Measurements from ENCODE around the gene EPHB1.

- TF ChIP-seq, protein P1, sequence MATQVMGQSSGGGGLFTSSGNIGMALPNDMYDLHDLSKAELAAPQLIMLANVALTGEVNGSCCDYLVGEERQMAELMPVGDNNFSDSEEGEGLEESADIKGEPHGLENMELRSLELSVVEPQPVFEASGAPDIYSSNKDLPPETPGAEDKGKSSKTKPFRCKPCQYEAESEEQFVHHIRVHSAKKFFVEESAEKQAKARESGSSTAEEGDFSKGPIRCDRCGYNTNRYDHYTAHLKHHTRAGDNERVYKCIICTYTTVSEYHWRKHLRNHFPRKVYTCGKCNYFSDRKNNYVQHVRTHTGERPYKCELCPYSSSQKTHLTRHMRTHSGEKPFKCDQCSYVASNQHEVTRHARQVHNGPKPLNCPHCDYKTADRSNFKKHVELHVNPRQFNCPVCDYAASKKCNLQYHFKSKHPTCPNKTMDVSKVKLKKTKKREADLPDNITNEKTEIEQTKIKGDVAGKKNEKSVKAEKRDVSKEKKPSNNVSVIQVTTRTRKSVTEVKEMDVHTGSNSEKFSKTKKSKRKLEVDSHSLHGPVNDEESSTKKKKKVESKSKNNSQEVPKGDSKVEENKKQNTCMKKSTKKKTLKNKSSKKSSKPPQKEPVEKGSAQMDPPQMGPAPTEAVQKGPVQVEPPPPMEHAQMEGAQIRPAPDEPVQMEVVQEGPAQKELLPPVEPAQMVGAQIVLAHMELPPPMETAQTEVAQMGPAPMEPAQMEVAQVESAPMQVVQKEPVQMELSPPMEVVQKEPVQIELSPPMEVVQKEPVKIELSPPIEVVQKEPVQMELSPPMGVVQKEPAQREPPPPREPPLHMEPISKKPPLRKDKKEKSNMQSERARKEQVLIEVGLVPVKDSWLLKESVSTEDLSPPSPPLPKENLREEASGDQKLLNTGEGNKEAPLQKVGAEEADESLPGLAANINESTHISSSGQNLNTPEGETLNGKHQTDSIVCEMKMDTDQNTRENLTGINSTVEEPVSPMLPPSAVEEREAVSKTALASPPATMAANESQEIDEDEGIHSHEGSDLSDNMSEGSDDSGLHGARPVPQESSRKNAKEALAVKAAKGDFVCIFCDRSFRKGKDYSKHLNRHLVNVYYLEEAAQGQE (IDR thresholded peaks at IDR 0.05; ENCODE audit: low read depth): no peak
- TF ChIP-seq POLR2AphosphoS5 (IDR thresholded peaks at IDR 0.05; ENCODE audit: low read depth, low read length): no peak
- TF ChIP-seq EZH2 (IDR thresholded peaks at IDR 0.05): no peak
- no peak for TF ChIP-seq TCF7L2 (IDR thresholded peaks at IDR 0.05; ENCODE audit: borderline replicate concordance, extremely low read depth, insufficient read depth, insufficient read length)
- TF ChIP-seq CTCF (IDR thresholded peaks at IDR 0.05 in 2 of 3, conservative IDR thresholded peaks at IDR 0.05 in 1 of 3; ENCODE audit: borderline replicate concordance in 1 of 3, insufficient read depth in 1 of 3, low read depth in 2 of 3, low read length in 2 of 3): no peak
- TF ChIP-seq RAD21 (IDR thresholded peaks at IDR 0.05; ENCODE audit: low read depth): no peak
- no peak for TF ChIP-seq MAX (IDR thresholded peaks at IDR 0.05)
- no peak for TF ChIP-seq ELF1 (IDR thresholded peaks at IDR 0.05; ENCODE audit: borderline replicate concordance, low read depth)
- no peak for TF ChIP-seq POLR2A (IDR thresholded peaks at IDR 0.05; ENCODE audit: borderline replicate concordance, extremely low read depth, insufficient read depth, insufficient read length)
- TF ChIP-seq YY1 (IDR thresholded peaks at IDR 0.05; ENCODE audit: extremely low read depth, insufficient replicate concordance, low read depth, low read length): no peak
- TF ChIP-seq, protein P2, sequence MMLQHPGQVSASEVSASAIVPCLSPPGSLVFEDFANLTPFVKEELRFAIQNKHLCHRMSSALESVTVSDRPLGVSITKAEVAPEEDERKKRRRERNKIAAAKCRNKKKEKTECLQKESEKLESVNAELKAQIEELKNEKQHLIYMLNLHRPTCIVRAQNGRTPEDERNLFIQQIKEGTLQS (IDR thresholded peaks at IDR 0.05): no peak
- TF ChIP-seq CEBPB (IDR thresholded peaks at IDR 0.05; ENCODE audit: low read depth): no peak
- TF ChIP-seq JUND (IDR thresholded peaks at IDR 0.05): no peak
- TF ChIP-seq SIN3A (IDR thresholded peaks at IDR 0.05; ENCODE audit: low read depth): no peak
Measured at GRCh38 chr3:134932035-134932434, 137.0 kb downstream of the EPHB1 start.

Data from HCT116 (cell line).